ENCODE measurements around the gene PRR22.

DNA sequence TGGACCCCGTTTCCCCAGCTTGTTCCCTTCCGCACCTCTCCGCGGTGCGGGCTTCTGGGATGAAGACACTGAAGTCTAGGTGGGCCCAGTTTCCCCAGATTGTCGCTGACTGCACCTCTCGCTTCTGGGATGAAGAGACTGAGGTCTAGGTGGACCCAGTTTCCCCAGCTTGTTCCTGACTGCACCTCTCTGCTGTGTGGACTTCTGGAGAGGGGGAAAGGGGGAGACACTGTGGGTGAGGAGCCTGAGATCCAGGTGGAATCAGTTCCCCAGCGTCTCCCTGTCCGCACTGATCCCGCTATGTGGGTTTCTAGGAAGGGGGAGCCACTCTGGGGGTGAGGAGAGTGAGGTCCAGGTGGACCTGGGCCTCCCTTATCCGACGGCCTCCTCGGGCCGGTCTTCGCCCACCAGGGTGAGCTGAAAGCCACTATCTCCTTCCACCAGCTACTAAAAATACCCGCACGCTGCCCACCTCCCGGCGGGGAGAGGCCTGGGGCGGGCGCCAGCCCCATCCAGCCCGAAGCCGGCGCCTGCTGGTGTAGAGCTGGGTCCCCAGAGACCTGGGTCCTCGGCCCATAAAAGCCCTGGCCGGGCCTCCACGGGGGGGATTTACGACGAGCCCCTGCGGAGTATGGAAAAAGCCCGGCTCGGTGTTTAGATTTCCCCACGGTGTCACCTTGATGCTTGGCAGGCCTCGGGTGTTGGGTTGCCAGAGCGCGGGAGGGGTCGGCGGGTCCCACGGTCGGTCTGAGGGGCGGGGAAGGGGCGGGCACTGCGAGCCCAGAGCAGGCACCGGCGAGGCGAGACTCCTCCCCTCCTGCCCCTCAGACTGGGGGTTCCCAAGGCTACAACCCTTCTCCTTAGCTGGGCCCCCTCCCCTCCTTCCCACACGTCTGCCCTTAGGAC, 44.4 kb upstream of the PRR22 start:
- TF ChIP-seq, protein P1, sequence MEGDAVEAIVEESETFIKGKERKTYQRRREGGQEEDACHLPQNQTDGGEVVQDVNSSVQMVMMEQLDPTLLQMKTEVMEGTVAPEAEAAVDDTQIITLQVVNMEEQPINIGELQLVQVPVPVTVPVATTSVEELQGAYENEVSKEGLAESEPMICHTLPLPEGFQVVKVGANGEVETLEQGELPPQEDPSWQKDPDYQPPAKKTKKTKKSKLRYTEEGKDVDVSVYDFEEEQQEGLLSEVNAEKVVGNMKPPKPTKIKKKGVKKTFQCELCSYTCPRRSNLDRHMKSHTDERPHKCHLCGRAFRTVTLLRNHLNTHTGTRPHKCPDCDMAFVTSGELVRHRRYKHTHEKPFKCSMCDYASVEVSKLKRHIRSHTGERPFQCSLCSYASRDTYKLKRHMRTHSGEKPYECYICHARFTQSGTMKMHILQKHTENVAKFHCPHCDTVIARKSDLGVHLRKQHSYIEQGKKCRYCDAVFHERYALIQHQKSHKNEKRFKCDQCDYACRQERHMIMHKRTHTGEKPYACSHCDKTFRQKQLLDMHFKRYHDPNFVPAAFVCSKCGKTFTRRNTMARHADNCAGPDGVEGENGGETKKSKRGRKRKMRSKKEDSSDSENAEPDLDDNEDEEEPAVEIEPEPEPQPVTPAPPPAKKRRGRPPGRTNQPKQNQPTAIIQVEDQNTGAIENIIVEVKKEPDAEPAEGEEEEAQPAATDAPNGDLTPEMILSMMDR (IDR thresholded peaks at IDR 0.05) = no peak
- no peak for TF ChIP-seq POLR2A (IDR thresholded peaks at IDR 0.05)
